Measurements from ENCODE around the gene ARHGAP4. TPM values are rescaled to one million over a fixed set of nuclear protein-coding genes. Genes with fewer than 3 reads are reported as not detected.

Gene ARHGAP4
- total RNA-seq, 1 donor from 2014 or later: 94.3 TPM

DNA sequence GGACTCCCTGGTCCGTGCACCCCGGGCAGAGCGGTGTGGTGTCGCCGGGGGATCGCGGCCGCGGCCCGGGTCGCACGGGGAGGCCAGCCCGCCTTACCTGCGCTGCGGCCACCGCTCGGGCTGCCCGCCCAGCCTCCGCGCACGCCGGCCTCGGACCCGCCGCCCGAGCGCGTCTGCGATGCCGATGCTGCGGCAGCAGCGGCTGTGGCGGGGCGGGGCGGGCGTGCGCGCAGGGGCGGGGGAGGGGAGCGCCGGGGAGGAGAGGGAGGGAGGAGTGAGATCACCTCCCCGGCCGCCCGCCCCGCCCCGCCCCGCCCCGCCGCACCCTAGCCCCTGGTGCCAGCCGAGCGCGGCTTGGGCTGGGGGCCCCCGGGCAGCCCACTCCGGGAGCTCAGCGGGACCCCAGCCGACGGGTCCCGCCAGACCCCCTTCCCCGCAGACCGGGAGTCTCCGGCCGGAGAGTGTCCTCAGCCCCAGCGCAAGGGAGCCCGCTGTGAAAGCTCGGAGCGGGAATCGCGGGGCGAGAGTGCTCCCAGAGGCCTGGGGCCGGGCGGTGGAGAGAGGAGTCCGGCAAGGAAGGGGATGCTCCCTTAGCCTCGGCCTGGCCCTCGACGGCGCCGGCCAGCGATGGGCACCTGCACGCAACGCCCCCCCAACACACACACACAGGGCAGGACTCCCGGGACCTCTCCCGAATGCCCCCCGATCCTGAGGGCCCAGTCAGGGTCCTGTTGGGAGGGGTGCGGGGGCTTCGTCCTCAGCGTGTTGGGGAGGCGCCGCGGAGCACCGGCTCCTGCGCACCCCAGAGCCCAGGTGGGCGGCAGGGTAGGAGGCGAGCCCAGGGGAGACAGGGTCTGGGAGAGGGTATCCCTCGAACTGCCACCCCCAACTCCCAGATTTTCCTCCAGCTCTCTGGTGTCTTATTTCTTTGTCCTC, 39.8 kb downstream of the ARHGAP4 start, which contains the start of gene L1CAM:
Gene L1CAM, minus strand, starts transcription at position 206 of the 936 bp plus-strand sequence. CDS start 10,337 bp downstream, outside the sequence.
- H3K4me1 ChIP-seq: no peaks in the 10 kb centered on the region
- no peak within 1 kb of the TSS for H3K27ac ChIP-seq

DNA sequence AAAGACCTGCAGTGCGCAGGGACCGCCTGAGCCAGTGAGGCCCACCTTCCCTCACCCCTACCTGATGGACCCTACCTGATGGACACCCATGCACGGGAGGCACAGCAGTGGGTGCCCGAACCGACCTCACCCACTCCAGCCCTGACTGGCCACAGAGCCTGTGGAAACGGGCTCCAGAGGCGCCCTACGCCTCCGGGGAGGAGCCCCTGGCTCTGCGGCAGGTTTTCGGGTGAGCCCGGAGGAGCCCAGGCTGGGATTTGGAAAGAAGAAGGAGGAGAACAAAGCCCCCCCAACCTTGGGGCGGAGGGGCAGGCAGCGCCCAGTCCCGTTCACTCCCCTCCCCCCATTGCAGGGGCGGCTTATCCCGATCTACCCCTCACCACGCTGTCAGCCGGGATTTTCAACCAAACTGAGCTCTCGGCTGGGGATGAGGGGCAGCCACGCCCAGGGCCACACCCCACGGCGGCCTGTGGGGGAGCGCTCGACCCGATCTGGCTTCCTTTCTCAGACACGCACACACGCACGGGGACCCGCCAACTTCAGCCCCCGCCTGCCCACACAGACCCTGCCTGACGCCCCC, 40.8 kb downstream of the ARHGAP4 start:
- no peak for DNase-seq (ENCODE audit: low spot score in 2 of 2)
- no peaks in the 10 kb centered on the region for H3K9me3 ChIP-seq
- peaks cover 12% of the 10 kb centered on the region for H3K27me3 ChIP-seq
- no peak overlapping the region for H3K27ac ChIP-seq
- intact Hi-C loops (cut with DNase I): no loop called here
- H3K36me3 ChIP-seq: no peaks in the 10 kb centered on the region
- H3K4me1 ChIP-seq: no peaks in the 10 kb centered on the region
- TF ChIP-seq, protein P1, sequence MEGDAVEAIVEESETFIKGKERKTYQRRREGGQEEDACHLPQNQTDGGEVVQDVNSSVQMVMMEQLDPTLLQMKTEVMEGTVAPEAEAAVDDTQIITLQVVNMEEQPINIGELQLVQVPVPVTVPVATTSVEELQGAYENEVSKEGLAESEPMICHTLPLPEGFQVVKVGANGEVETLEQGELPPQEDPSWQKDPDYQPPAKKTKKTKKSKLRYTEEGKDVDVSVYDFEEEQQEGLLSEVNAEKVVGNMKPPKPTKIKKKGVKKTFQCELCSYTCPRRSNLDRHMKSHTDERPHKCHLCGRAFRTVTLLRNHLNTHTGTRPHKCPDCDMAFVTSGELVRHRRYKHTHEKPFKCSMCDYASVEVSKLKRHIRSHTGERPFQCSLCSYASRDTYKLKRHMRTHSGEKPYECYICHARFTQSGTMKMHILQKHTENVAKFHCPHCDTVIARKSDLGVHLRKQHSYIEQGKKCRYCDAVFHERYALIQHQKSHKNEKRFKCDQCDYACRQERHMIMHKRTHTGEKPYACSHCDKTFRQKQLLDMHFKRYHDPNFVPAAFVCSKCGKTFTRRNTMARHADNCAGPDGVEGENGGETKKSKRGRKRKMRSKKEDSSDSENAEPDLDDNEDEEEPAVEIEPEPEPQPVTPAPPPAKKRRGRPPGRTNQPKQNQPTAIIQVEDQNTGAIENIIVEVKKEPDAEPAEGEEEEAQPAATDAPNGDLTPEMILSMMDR (IDR thresholded peaks at IDR 0.05): no peak
- peak overlapping the region in 1 of 2 donors; percentile 9 for H3K4me3 ChIP-seq

More for the DNA sequence above, 39.8 kb downstream of the ARHGAP4 start, which contains the start of gene L1CAM:
- Histone ChIP-seq H3K4me3 (peak within 1 kb of the TSS in 1 of 2 donors; percentile 27), H3K27me3 (peaks cover 12% of the 10 kb centered on the region), H3K36me3 (no peaks in the 10 kb centered on the region), H3K9me3 (no peaks in the 10 kb centered on the region)
- TF ChIP-seq, protein P1 (IDR thresholded peaks at IDR 0.05): no peak
- DNase-seq (ENCODE audit: low spot score in 2 of 2): no peak
- intact Hi-C loops (cut with DNase I): no loop called here

DNA sequence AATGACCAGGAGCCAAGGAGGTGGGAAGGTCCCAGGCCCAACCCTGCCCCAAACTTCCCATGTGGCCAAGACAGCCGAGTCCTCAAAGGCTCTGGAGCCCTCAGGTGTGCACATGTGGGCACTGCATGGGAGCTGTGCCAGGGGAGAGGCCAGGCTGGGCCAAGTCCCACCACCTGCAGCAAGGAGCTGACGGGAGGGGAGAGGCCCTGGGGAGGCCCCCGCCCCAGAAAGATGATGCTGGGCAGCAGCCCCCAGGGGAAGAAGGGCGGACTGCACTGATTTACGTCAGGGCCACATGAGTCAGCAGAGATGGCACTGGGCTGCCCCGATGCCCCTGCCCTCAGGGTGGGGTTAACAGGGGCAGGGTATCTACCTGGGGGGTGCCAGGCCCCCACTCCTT, 41.5 kb downstream of the ARHGAP4 start:
- Histone ChIP-seq H3K27ac (no peak overlapping the region), H3K27me3 (peaks cover 12% of the 10 kb centered on the region), H3K9me3 (no peaks in the 10 kb centered on the region), H3K4me3 (no peak overlapping the region), H3K4me1 (no peaks in the 10 kb centered on the region), H3K36me3 (no peaks in the 10 kb centered on the region)
- no peak for DNase-seq (ENCODE audit: low spot score in 2 of 2)
- intact Hi-C loops (cut with DNase I): no loop called here
- TF ChIP-seq, protein P1 (IDR thresholded peaks at IDR 0.05): no peak

DNA sequence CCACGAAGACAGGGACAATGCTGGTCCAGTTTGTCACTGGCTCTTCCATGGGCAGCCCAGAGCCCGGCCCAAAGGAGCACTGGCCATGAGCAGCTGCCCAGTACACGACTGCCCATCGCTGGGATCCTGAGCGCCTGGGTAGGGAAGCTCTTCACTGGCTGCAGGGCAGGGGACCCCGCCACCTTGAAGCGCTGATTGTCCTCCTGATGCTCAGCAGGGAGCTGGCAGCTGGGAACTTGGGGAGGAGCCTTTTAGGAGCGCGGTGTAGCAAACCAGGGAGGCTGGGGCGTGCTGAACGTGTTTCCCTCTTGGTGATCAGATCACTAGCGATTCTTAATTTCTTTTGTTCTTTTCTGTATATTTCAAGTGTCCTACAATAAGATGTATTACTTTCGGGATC, 41.9 kb downstream of the ARHGAP4 start:
- no peak overlapping the region for H3K27ac ChIP-seq
- DNase-seq (ENCODE audit: low spot score in 2 of 2): no peak
- TF ChIP-seq, protein P1 (IDR thresholded peaks at IDR 0.05): no peak
- H3K9me3 ChIP-seq: no peaks in the 10 kb centered on the region
- no peak overlapping the region for H3K4me3 ChIP-seq
- intact Hi-C loops (cut with DNase I): no loop called here
- H3K36me3 ChIP-seq: no peaks in the 10 kb centered on the region
- peaks cover 12% of the 10 kb centered on the region for H3K27me3 ChIP-seq
- H3K4me1 ChIP-seq: no peaks in the 10 kb centered on the region

DNA sequence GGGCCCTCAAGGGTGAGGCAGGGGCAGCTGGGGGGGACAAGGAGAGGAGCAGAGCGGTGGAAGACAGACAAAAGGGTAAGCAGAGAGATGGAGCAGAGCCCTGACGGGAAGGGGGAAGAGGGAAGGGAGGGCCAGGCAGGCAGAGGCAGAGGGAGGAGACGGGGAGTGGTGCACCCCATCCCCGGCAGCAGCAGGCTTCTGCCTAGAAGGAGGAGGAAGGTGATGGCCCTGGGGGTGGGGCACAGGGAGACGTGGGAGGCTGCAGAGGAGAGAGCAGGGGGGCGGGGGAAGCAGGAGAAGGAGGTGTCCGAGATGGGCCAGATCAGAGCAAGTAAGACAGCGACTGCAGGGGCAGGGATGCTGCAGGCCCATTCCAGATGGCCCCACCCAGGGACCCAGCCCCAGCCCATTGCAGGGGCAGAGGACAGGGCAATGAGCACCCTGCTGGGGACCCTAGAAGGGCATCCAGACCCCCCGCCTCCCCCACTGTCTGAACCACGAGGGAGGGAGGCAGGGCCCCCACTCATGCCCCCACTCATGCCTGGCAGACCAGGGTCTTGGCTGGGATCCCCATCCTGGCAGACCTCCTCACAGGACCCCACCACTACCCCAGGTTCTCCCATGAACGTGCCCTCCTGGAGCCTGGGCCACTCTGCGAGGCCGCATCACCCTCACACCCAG, 42.8 kb downstream of the ARHGAP4 start:
- intact Hi-C loops (cut with DNase I): no loop called here
- TF ChIP-seq, protein P1 (IDR thresholded peaks at IDR 0.05): no peak
- no peaks in the 10 kb centered on the region for H3K36me3 ChIP-seq
- no peak overlapping the region for H3K27ac ChIP-seq
- no peaks in the 10 kb centered on the region for H3K4me1 ChIP-seq
- no peaks in the 10 kb centered on the region for H3K9me3 ChIP-seq
- peaks cover 12% of the 10 kb centered on the region for H3K27me3 ChIP-seq
- DNase-seq (ENCODE audit: low spot score in 2 of 2): no peak
- no peak overlapping the region for H3K4me3 ChIP-seq
